Right atrium auricular region (tissue), 2 donors: Measurements from ENCODE around the gene STX11. TPM values are rescaled to one million over a fixed set of nuclear protein-coding genes. Genes with fewer than 3 reads are reported as not detected.

Experiments
- DNase-seq: peaks from one replicate; pipeline ENCODE4 v3.0.0-alpha.2; 2019; ENCODE audit warnings: low spot score
- H3K27ac ChIP-seq, 2 donors: fragments of 200-600 bp; sonication (generic); 1 replicate in 1 of 2; 2 replicates in 1 of 2; pipeline ENCODE4 v1.5.1; 2016 to 2019
- H3K27me3 ChIP-seq, 2 donors: fragments of 200-600 bp; sonication (generic); one replicate each; pipeline versions ENCODE4 v1.5.1 to v1.6.0; 2017 to 2019
- H3K36me3 ChIP-seq: fragments of 200-600 bp; sonication (generic); one replicate; pipeline ENCODE4 v1.5.1; 2016
- H3K4me1 ChIP-seq, 2 donors: fragments of 200-600 bp; sonication (generic); one replicate each; pipeline versions ENCODE4 v1.5.1 to v1.6.0; 2017 to 2019
- H3K4me3 ChIP-seq, 2 donors: fragments of 200-600 bp; sonication (generic); 1 replicate in 1 of 2; 2 replicates in 1 of 2; pipeline ENCODE4 v1.5.1; 2017 to 2019; ENCODE audit warnings: mild to moderate bottlenecking in 1 of 2, moderate library complexity in 1 of 2
- H3K9me3 ChIP-seq, 2 donors: fragments of 200-600 bp; sonication (generic); one replicate each; pipeline ENCODE4 v1.5.1; 2019
- CTCF ChIP-seq, 2 donors: fragments of 200-600 bp; sonication (generic); IDR thresholded peaks; one replicate each; pipeline ENCODE4 v1.5.1; 2019; ENCODE audit warnings: antibody characterized with exemption in 2 of 2
- total RNA-seq, 2 donors: library from RNA; depleted of rRNA; stranded (reverse); fragments of >200 nt; gene quantifications; one replicate each; pipeline ENCODE4 v1.1.0, GENCODE V29; 2016

Gene STX11
- total RNA-seq, 2 donors from 2014 or later, result 7.3 to 21.5 TPM

- no peak overlapping the region for H3K4me3 ChIP-seq
- no peak overlapping the region for H3K27ac ChIP-seq
- H3K27me3 ChIP-seq, result no peaks in the 10 kb centered on the region
- DNase-seq, result no peak
- H3K9me3 ChIP-seq, result no peaks in the 10 kb centered on the region
- no peak for TF ChIP-seq CTCF (IDR thresholded peaks at IDR 0.05)
- H3K36me3 ChIP-seq, result no peaks in the 10 kb centered on the region
- peaks cover 0 to 31% of the 10 kb centered on the region in 2 donors for H3K4me1 ChIP-seq
These were observed 11.7 kb downstream of the STX11 start for GRCh38 chr6:144161975-144162374.

- Histone ChIP-seq H3K27ac (no peak overlapping the region), H3K27me3 (no peaks in the 10 kb centered on the region), H3K4me3 (no peak overlapping the region), H3K9me3 (no peaks in the 10 kb centered on the region), H3K36me3 (no peaks in the 10 kb centered on the region), H3K4me1 (peaks cover 0 to 21% of the 10 kb centered on the region in 2 donors)
- no peak for TF ChIP-seq CTCF (IDR thresholded peaks at IDR 0.05)
- DNase-seq, result no peak
These were observed 12.7 kb downstream of the STX11 start for GRCh38 chr6:144162977-144163376.

- H3K27ac ChIP-seq, result no peak overlapping the region
- no peak overlapping the region for H3K4me3 ChIP-seq
- no peaks in the 10 kb centered on the region for H3K4me1 ChIP-seq
- no peak for TF ChIP-seq CTCF (IDR thresholded peaks at IDR 0.05)
- DNase-seq, result no peak
- H3K27me3 ChIP-seq, result no peaks in the 10 kb centered on the region
- no peaks in the 10 kb centered on the region for H3K36me3 ChIP-seq
- H3K9me3 ChIP-seq, result peaks cover 0 to 8% of the 10 kb centered on the region in 2 donors
These were observed 15.5 kb downstream of the STX11 start for GRCh38 chr6:144165784-144166183.

- no peak for TF ChIP-seq CTCF (IDR thresholded peaks at IDR 0.05)
- Histone ChIP-seq H3K36me3 (no peaks in the 10 kb centered on the region), H3K27ac (no peak overlapping the region), H3K4me3 (no peak overlapping the region), H3K9me3 (peaks cover 0 to 8% of the 10 kb centered on the region in 2 donors), H3K4me1 (no peaks in the 10 kb centered on the region), H3K27me3 (no peaks in the 10 kb centered on the region)
- no peak for DNase-seq
These were observed 19.7 kb downstream of the STX11 start for GRCh38 chr6:144170044-144170443.

- no peak overlapping the region for H3K4me3 ChIP-seq
- no peaks in the 10 kb centered on the region for H3K27me3 ChIP-seq
- no peak overlapping the region for H3K27ac ChIP-seq
- TF ChIP-seq CTCF (IDR thresholded peaks at IDR 0.05), result no peak
- peaks cover 0 to 8% of the 10 kb centered on the region in 2 donors for H3K9me3 ChIP-seq
- no peaks in the 10 kb centered on the region for H3K4me1 ChIP-seq
- no peaks in the 10 kb centered on the region for H3K36me3 ChIP-seq
- no peak for DNase-seq
These were observed 21.1 kb downstream of the STX11 start for GRCh38 chr6:144171406-144171805.

- no peak for DNase-seq
- no peak overlapping the region for H3K4me3 ChIP-seq
- no peak for TF ChIP-seq CTCF (IDR thresholded peaks at IDR 0.05)
These were observed 23.7 kb downstream of the STX11 start for GRCh38 chr6:144174006-144174405.

More at GRCh38 chr6:144174006-144174405, 23.7 kb downstream of the STX11 start:
- no peaks in the 10 kb centered on the region for H3K36me3 ChIP-seq
- H3K9me3 ChIP-seq, result peaks cover 0 to 5% of the 10 kb centered on the region in 2 donors
- no peak overlapping the region for H3K27ac ChIP-seq
- H3K27me3 ChIP-seq, result no peaks in the 10 kb centered on the region
- H3K4me1 ChIP-seq, result no peaks in the 10 kb centered on the region
